NCI-H146 treated with DMSO at 0.1 percent for 48 hours (cell line): Measurements from ENCODE around the gene BMS1.

Experiments used
- DNase-seq: peaks from one replicate; lab custom pipeline; 2025; ENCODE audit not compliant: unreplicated experiment; lab: John Stamatoyannopoulos, UW

BMS1 gene

GRCh38 chr10:42882597-42882996, 100.0 kb downstream of the BMS1 start:
- DNase-seq: no peak
